CD4-positive, CD25-positive, alpha-beta regulatory T cell (primary cell): ENCODE results near the gene A1BG. TPM values are rescaled to one million over a fixed set of nuclear protein-coding genes. Genes with fewer than 3 reads are reported as not detected.
A peak's percentile ranks its signal among the peaks of the same experiment; 100 is the strongest.

Experiments
- ATAC-seq, 2 donors: fragments of 150-1000 bp; cut with Tn5 transposase; one replicate each; pipeline ENCODE4 v1.10.0; 2021; ENCODE audit warnings: low read depth in 2 of 2, moderate number of reproducible peaks in 2 of 2, moderate library complexity in 1 of 2
- DNase-seq, 3 donors: peaks; one replicate each; pipeline versions ENCODE4 v3.0.0 to v3.0.0-alpha.2; 2012 to 2022; ENCODE audit warnings: mixed read lengths in 1 of 3
- H3K27ac ChIP-seq: one replicate; pipeline ENCODE4 v1.7.0; 2013; ENCODE audit warnings: mild to moderate bottlenecking, low read length; ENCODE audit not compliant: insufficient read depth, poor library complexity, severe bottlenecking
- H3K27me3 ChIP-seq: one replicate; pipeline ENCODE4 v1.7.0; 2013; ENCODE audit warnings: low read length; ENCODE audit not compliant: control insufficient read depth, insufficient read depth
- H3K36me3 ChIP-seq: one replicate; pipeline ENCODE4 v1.7.0; 2013; ENCODE audit warnings: mild to moderate bottlenecking, low read length, moderate library complexity; ENCODE audit not compliant: control insufficient read depth, insufficient read depth
- H3K4me1 ChIP-seq: 2 replicates; pipeline ENCODE4 v1.7.0; 2013; ENCODE audit warnings: mild to moderate bottlenecking, low read length; ENCODE audit not compliant: insufficient read depth, control insufficient read depth, poor library complexity, severe bottlenecking
- H3K4me3 ChIP-seq: one replicate; pipeline ENCODE4 v1.7.0; 2013; ENCODE audit warnings: low read depth, mild to moderate bottlenecking, low read length, moderate library complexity
- H3K9me3 ChIP-seq, 2 experiments: 1 replicate in 1 of 2; 2 replicates in 1 of 2; pipeline ENCODE4 v1.7.0; 2013; ENCODE audit warnings: low read length in 2 of 2, mild to moderate bottlenecking in 1 of 2, moderate library complexity in 1 of 2; ENCODE audit not compliant: control insufficient read depth in 2 of 2
- H3K27ac Mint-ChIP-seq, 3 donors: one replicate each; pipeline ENCODE4 v1.8.0; 2020 to 2022; ENCODE audit warnings: mild to moderate bottlenecking in 3 of 3, mixed read lengths in 3 of 3, moderate library complexity in 2 of 3
- H3K27me3 Mint-ChIP-seq: one replicate; pipeline ENCODE4 v1.8.0; 2022; ENCODE audit warnings: mild to moderate bottlenecking, mixed read lengths
- H3K36me3 Mint-ChIP-seq: one replicate; pipeline ENCODE4 v1.8.0; 2020; ENCODE audit warnings: mixed read lengths
- H3K4me1 Mint-ChIP-seq, 4 donors: one replicate each; pipeline ENCODE4 v1.8.0; 2020 to 2022; ENCODE audit warnings: mixed read lengths in 4 of 4, mild to moderate bottlenecking in 1 of 4
- H3K4me3 Mint-ChIP-seq, 4 donors: one replicate each; pipeline ENCODE4 v1.8.0; 2020 to 2022; ENCODE audit warnings: mild to moderate bottlenecking in 4 of 4, mixed read lengths in 4 of 4, moderate library complexity in 3 of 4
- H3K9me3 Mint-ChIP-seq, 7 donors: one replicate each; pipeline ENCODE4 v1.8.0; 2020 to 2022; ENCODE audit warnings: mixed read lengths in 7 of 7, mild to moderate bottlenecking in 3 of 7, moderate library complexity in 2 of 7
- polyA plus RNA-seq, 4 donors: library from polyadenylated mRNA; unstranded; fragments of 300-500 nt; fragmentation: Illumina TruSeq; gene quantifications; one replicate each; pipeline ENCODE4 v1.2.3, GENCODE V29; 2021
- total RNA-seq: library from RNA; stranded (reverse); gene quantifications from one replicate; pipeline ENCODE4 v1.2.3, GENCODE V29; 2022

The A1BG gene
- total and polyA plus RNA-seq, 5 donors from 2014 or later, result 11.8 to 53.7 (median 33.4) TPM

DNA sequence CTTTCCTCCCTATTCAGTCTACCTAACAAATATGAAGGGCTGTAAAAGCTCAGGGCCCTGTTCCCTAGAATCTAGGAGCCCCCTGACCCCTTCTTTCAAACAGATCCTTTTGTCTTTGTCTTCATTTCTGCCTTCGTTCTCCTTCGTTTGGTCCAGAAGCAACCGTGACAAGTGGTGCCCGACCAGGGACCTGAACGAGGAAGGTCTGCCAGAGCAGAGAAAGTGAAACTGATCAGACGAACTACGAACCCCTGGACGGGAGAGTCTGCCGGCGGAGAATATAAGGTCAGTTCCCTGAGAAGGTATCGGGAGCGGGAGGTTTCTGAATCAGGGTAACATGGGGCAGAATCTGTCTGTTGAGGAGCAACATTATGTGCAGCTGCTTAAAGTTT, 47.4 kb downstream of the A1BG start:
- peaks cover 0 to 8% (median 0%) of the 10 kb centered on the region in 7 donors for H3K9me3 Mint-ChIP-seq
- ATAC-seq (no peak), DNase-seq (no peak)
- Histone ChIP-seq H3K9me3 (peaks cover 2 to 3% of the 10 kb centered on the region in 2 experiments), H3K27me3 (no peaks in the 10 kb centered on the region), H3K4me3 (peak overlapping the region; percentile 93), H3K4me1 (peaks cover 15% of the 10 kb centered on the region), H3K36me3 (peaks cover 30% of the 10 kb centered on the region), H3K27ac (peak overlapping the region; percentile 92)
- peaks cover 36% of the 10 kb centered on the region for H3K36me3 Mint-ChIP-seq
- H3K27ac Mint-ChIP-seq, result peak overlapping the region; percentile 100
- H3K27me3 Mint-ChIP-seq, result no peaks in the 10 kb centered on the region
- H3K4me1 Mint-ChIP-seq, result peaks cover 12 to 63% (median 35%) of the 10 kb centered on the region in 4 donors
- H3K4me3 Mint-ChIP-seq, result peak overlapping the region; percentile 95 to 100 (median 98)

DNA sequence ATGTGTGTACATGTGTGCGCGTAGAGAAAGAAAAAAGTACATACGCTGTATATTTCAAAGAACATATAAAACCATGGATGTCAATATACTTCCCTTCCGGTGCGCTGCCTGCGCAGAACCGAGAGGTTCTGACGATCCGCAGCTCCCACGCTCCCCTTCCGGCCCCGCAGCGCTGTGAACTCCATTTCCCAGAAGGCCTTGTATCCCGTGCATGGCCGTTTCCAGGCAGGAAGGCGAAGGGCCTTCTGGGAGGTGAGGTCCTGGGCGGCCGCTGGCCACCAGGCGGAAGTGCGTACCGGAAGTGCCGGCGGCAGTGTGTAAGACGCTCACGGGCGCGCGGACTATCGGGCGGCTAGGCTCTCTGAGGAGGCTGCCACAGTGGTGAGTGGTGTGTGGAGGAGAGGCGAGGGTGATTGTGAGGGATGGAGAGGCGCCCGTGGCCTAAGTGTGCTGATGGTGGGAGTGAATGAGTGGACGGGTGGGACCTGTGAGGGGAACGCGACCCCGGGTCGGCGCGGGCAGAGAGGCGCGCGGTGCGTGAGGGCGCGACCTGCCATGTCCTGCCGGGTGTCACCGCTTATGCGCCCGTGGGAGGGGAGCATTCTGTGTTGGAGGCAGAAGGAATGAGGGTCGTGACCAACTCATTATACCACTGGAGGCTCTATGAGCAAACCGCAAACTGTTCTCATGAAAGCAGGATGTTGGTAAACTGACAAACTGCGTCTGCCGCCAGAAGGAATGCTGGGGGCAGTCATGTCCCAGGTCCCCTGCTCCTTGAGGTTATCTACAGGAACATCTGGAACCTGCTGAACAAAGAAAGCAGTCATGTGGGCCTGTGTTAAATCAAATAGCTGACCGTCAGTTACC, 48.0 kb downstream of the A1BG start, which contains the start of gene ERVK3-1:
Gene ERVK3-1 (plus strand): TSS at position 313 of the 867 bp plus-strand sequence. CDS start 6,792 bp downstream, outside the sequence.
- Mint-ChIP-seq H3K27me3 (no peaks in the 10 kb centered on the region), H3K36me3 (peaks cover 38% of the 10 kb centered on the region), H3K27ac (peak within 1 kb of the TSS; percentile 100), H3K4me1 (peaks cover 12 to 61% (median 35%) of the 10 kb centered on the region in 4 donors), H3K4me3 (peak within 1 kb of the TSS; percentile 95 to 100 (median 98)), H3K9me3 (peaks cover 0 to 12% (median 0%) of the 10 kb centered on the region in 7 donors)
- Histone ChIP-seq H3K36me3 (peaks cover 32% of the 10 kb centered on the region), H3K9me3 (peaks cover 2 to 4% of the 10 kb centered on the region in 2 experiments), H3K27ac (peak within 1 kb of the TSS; percentile 92), H3K4me3 (peak within 1 kb of the TSS; percentile 93), H3K4me1 (peaks cover 15% of the 10 kb centered on the region), H3K27me3 (no peaks in the 10 kb centered on the region)
- ATAC-seq, result peak; percentile 99
- peak; percentile 92 to 99 (median 94) for DNase-seq

DNA sequence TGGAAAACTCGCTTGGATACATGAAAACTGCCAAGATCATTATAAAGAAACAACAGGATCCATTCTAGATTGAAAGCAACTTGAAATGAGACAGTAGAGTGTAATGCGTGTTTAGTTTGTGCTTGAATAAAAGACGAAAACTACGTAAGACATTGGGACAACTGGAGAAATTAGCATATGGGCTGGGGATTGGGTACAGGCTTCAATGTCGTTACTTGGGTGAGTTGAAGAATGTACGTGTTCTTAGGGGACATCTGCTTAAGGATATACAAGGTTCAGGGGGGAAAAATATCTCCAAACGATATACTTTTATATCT, 48.6 kb downstream of the A1BG start:
- Mint-ChIP-seq H3K36me3 (peaks cover 36% of the 10 kb centered on the region), H3K9me3 (peaks cover 0 to 14% (median 0%) of the 10 kb centered on the region in 7 donors), H3K4me3 (peak overlapping the region; percentile 95 to 100 (median 98)), H3K27me3 (no peaks in the 10 kb centered on the region), H3K4me1 (peaks cover 8 to 58% (median 33%) of the 10 kb centered on the region in 4 donors), H3K27ac (peak overlapping the region; percentile 100)
- DNase-seq, result no peak
- peak overlapping the region; percentile 93 for H3K4me3 ChIP-seq
- H3K9me3 ChIP-seq, result peaks cover 4 to 10% of the 10 kb centered on the region in 2 experiments
- peaks cover 15% of the 10 kb centered on the region for H3K4me1 ChIP-seq
- no peak for ATAC-seq
- peak overlapping the region; percentile 92 for H3K27ac ChIP-seq
- no peaks in the 10 kb centered on the region for H3K27me3 ChIP-seq
- H3K36me3 ChIP-seq, result peaks cover 36% of the 10 kb centered on the region

DNA sequence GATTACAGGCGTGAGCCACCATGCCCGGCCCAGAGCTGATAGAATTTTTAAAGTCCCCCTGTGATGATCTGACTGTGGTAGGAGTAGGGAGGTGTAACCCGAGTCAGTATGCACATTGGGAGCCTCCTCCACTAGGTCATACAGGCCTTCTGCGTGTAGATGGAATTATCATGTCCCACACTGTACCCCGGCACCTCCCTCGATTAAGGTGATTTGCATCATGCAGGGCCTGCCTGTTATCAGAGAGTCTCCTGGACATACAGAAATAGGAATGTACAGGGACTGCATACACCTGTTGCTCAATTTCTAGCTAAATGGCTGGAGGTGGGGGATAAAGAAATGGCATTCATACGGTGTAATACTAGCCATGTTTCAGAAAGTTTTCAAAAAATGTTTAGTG, 49.0 kb downstream of the A1BG start:
- Histone ChIP-seq H3K4me3 (peak overlapping the region; percentile 93), H3K27ac (peak overlapping the region; percentile 92), H3K36me3 (peaks cover 32% of the 10 kb centered on the region), H3K4me1 (peaks cover 15% of the 10 kb centered on the region), H3K9me3 (peaks cover 4 to 11% of the 10 kb centered on the region in 2 experiments), H3K27me3 (no peaks in the 10 kb centered on the region)
- H3K4me3 Mint-ChIP-seq, result peak overlapping the region; percentile 95 to 100 (median 98)
- no peak for ATAC-seq
- peaks cover 33% of the 10 kb centered on the region for H3K36me3 Mint-ChIP-seq
- H3K4me1 Mint-ChIP-seq, result peaks cover 4 to 53% (median 30%) of the 10 kb centered on the region in 4 donors
- peaks cover 0 to 14% (median 0%) of the 10 kb centered on the region in 7 donors for H3K9me3 Mint-ChIP-seq
- no peaks in the 10 kb centered on the region for H3K27me3 Mint-ChIP-seq
- no peak for DNase-seq
- peak overlapping the region; percentile 100 for H3K27ac Mint-ChIP-seq

DNA sequence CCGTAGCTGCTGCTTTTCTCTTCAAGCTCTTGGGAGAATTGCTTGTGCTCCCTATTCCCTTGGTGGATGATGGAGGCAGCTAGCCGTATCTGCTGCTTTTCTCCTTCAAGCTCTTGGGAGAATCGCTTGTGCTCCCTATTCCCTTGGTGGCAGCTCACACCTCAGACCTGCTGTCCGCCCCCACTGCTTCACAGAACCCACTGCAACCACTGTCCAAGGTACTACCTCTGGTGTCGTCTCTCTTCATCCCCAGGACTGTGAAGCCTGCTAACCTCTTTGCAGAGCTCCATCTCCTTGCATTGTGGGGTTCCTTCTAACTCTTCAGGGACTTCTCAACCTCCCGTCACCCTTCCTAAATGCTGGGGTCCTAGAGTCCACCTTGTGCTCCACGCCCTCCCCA, 52.7 kb downstream of the A1BG start:
- Histone ChIP-seq H3K4me1 (peaks cover 5% of the 10 kb centered on the region), H3K36me3 (peaks cover 8% of the 10 kb centered on the region), H3K27me3 (no peaks in the 10 kb centered on the region), H3K27ac (no peak overlapping the region), H3K9me3 (peaks cover 10 to 25% of the 10 kb centered on the region in 2 experiments), H3K4me3 (no peak overlapping the region)
- Mint-ChIP-seq H3K9me3 (peaks cover 0 to 28% (median 0%) of the 10 kb centered on the region in 7 donors), H3K27me3 (no peaks in the 10 kb centered on the region), H3K4me3 (no peak overlapping the region), H3K27ac (no peak overlapping the region), H3K36me3 (peaks cover 22% of the 10 kb centered on the region), H3K4me1 (peaks cover 3 to 18% (median 8%) of the 10 kb centered on the region in 4 donors)
- ATAC-seq (no peak), DNase-seq (no peak)

DNA sequence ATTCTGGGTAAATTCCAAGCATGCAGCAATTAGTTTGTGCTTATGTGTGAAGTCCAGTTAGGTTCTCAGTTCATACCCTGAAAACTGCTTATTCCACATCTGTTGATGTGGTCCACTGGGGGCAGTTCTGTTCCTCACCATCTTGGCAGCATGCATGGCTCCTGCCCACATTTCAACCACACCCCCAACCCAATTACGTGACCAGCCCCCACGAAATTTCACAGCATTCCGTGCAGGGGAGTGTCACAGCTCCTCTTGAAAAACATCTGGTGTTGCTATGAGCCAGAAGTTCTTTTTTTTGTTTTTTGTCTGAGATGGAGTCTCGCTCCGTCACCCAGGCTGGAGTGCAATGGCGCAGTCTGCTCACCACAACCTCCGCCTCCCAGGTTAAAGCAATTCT, 57.2 kb downstream of the A1BG start:
- DNase-seq, result no peak
- Histone ChIP-seq H3K27me3 (no peaks in the 10 kb centered on the region), H3K36me3 (peaks cover 47% of the 10 kb centered on the region), H3K4me3 (no peak overlapping the region), H3K27ac (no peak overlapping the region), H3K4me1 (no peaks in the 10 kb centered on the region), H3K9me3 (peaks cover 41 to 65% of the 10 kb centered on the region in 2 experiments)
- no peaks in the 10 kb centered on the region for H3K27me3 Mint-ChIP-seq
- peaks cover 0 to 2% (median under 1%) of the 10 kb centered on the region in 4 donors for H3K4me1 Mint-ChIP-seq
- peaks cover 55% of the 10 kb centered on the region for H3K36me3 Mint-ChIP-seq
- ATAC-seq, result no peak
- peaks cover 0 to 44% (median 13%) of the 10 kb centered on the region in 7 donors for H3K9me3 Mint-ChIP-seq
- no peak overlapping the region for H3K27ac Mint-ChIP-seq
- H3K4me3 Mint-ChIP-seq, result no peak overlapping the region
